HCT116 (cell line): ENCODE data around the gene ARHGEF3. TPM values are rescaled to one million over a fixed set of nuclear protein-coding genes. Genes with fewer than 3 reads are reported as not detected.

Source experiments
- ATAC-seq: fragments of 200-7000 bp; cut with Tn5 transposase; 2 replicates; pipeline ENCODE4 v1.9.1; 2020; ENCODE audit warnings: mild to moderate bottlenecking, moderate library complexity
- BruUV-seq: library from RNA; stranded (reverse); fragments of 400-500 nt; replicated peaks from 2 replicates; lab custom pipeline; 2021; lab: Mats Ljungman, UMichigan
- CTCF ChIA-PET: fragments of 300-600 bp; sonication (Branson Sonifier 250); formaldehyde crosslinking; loops from one replicate; lab custom pipeline; 2021; ENCODE audit warnings: antibody characterized with exemption; lab: Charles Lee
- POLR2A ChIA-PET: fragments of 300-600, 350-600 bp; sonication (Branson Sonifier 250); formaldehyde crosslinking; loops from one replicate; lab custom pipeline; 2021; ENCODE audit warnings: antibody characterized with exemption; lab: Charles Lee
- RAD21 ChIA-PET, 2 experiments: fragments of 300-600 bp; sonication (Branson Sonifier 250); formaldehyde crosslinking; loops; one replicate each; lab custom pipeline; 2023; ENCODE audit warnings: low total read pairs in 2 of 2; ENCODE audit not compliant: uncharacterized antibody in 2 of 2, unreplicated experiment in 2 of 2, low non-redundant PET in 1 of 2; lab: Charles Lee
- DNase-seq: peaks from one replicate; pipeline ENCODE4 v3.0.0-alpha.2; 2010; ENCODE audit warnings: low read depth, low spot score
- H2AFZ ChIP-seq: fragments of 200-600 bp; shearing (Covaris generic), sonication (generic); 2 replicates; pipeline ENCODE4 v1.6.1; 2017; ENCODE audit warnings: low read depth, mixed run types, mixed read lengths, antibody characterized with exemption, low read length; ENCODE audit not compliant: poor library complexity, severe bottlenecking
- H3K27ac ChIP-seq: 2 replicates; pipeline ENCODE4 v1.5.1; 2012; ENCODE audit warnings: low read depth, low read length
- H3K27me3 ChIP-seq: fragments of 200-600 bp; sonication (generic); 2 replicates; pipeline ENCODE4 v1.6.1; 2016; ENCODE audit warnings: mixed run types, low read length, mixed read lengths; ENCODE audit not compliant: insufficient read depth
- H3K36me3 ChIP-seq, 2 experiments: fragments of 200-500 bp in 1 of 2; fragments of 200-600 bp in 1 of 2; sonication (Bioruptor generic) in 1 of 2; sonication (generic) in 1 of 2; 2 replicates each; pipeline versions ENCODE4 v1.5.1 to v1.6.1; 2014 to 2016; ENCODE audit warnings: low read length in 2 of 2, inconsistent platforms in 1 of 2, mixed read lengths in 1 of 2, mixed run types in 1 of 2; ENCODE audit not compliant: insufficient read depth in 2 of 2, control insufficient read depth in 1 of 2
- H3K4me1 ChIP-seq, 2 experiments: fragments of 200-600 bp in 1 of 2; sonication (generic) in 1 of 2; 2 replicates each; pipeline versions ENCODE4 v1.5.1 to v1.6.1; 2012 to 2017; ENCODE audit warnings: low read length in 2 of 2, inconsistent platforms in 1 of 2, mild to moderate bottlenecking in 1 of 2, mixed read lengths in 1 of 2, mixed run types in 1 of 2, moderate library complexity in 1 of 2; ENCODE audit not compliant: insufficient read depth in 2 of 2, control insufficient read depth in 1 of 2
- H3K4me2 ChIP-seq: fragments of 200-600 bp; sonication (generic); 2 replicates; pipeline ENCODE4 v1.6.1; 2017; ENCODE audit warnings: mixed run types, low read length, mixed read lengths
- H3K4me3 ChIP-seq, 2 experiments: fragments of 200-600 bp in 1 of 2; sonication (generic) in 1 of 2; replicated peaks in 1 of 2; 2 replicates each; pipeline ENCODE4 v1.5.1; 2011 to 2016; ENCODE audit warnings: low read length in 2 of 2, control low read depth in 1 of 2, low read depth in 1 of 2, mild to moderate bottlenecking in 1 of 2, mixed read lengths in 1 of 2, mixed run types in 1 of 2
- H3K79me2 ChIP-seq: fragments of 200-600 bp; sonication (generic); 2 replicates; pipeline ENCODE4 v1.6.1; 2017; ENCODE audit warnings: mild to moderate bottlenecking, mixed run types, low read length, moderate library complexity, mixed read lengths; ENCODE audit not compliant: insufficient read depth
- H3K9ac ChIP-seq: fragments of 200-600 bp; sonication (generic); 2 replicates; pipeline ENCODE4 v1.6.1; 2016; ENCODE audit warnings: low read length, mixed read lengths
- H3K9me2 ChIP-seq: fragments of 200-600 bp; sonication (generic), shearing (Covaris generic); 2 replicates; pipeline ENCODE4 v1.6.1; 2017; ENCODE audit warnings: mixed run types, mild to moderate bottlenecking, moderate library complexity; ENCODE audit not compliant: insufficient read depth
- H3K9me3 ChIP-seq, 2 experiments: fragments of 200-500 bp in 1 of 2; fragments of 200-600 bp in 1 of 2; sonication (Bioruptor generic) in 1 of 2; sonication (generic) in 1 of 2; 2 replicates each; pipeline ENCODE4 v1.6.1; 2014 to 2017; ENCODE audit warnings: low read length in 2 of 2, mixed read lengths in 2 of 2, inconsistent platforms in 1 of 2, low read depth in 1 of 2, mild to moderate bottlenecking in 1 of 2, mixed run types in 1 of 2, moderate library complexity in 1 of 2; ENCODE audit not compliant: control insufficient read depth in 1 of 2, insufficient read depth in 1 of 2
- H4K20me1 ChIP-seq: fragments of 200-600 bp; sonication (generic), shearing (Covaris generic); 2 replicates; pipeline ENCODE4 v1.6.1; 2017; ENCODE audit warnings: mixed run types, mild to moderate bottlenecking, moderate library complexity; ENCODE audit not compliant: insufficient read depth
- EZH2 ChIP-seq: fragments of 200-600 bp; sonication (generic); IDR thresholded peaks from 2 replicates; pipeline ENCODE4 v1.6.1; 2017; ENCODE audit warnings: antibody characterized with exemption, mixed run types
- EZH2phosphoT487 ChIP-seq: fragments of 200-600 bp; IDR thresholded peaks from 2 replicates; pipeline ENCODE4 v1.6.1; 2018; ENCODE audit warnings: antibody characterized with exemption, borderline replicate concordance
- TCF7L2 ChIP-seq: IDR thresholded peaks from 2 replicates; pipeline ENCODE4 v1.7.0; 2011; ENCODE audit warnings: borderline replicate concordance, inconsistent platforms; ENCODE audit not compliant: insufficient read depth, insufficient read length; ENCODE audit errors: extremely low read depth
- YY1 ChIP-seq: IDR thresholded peaks from 2 replicates; pipeline ENCODE4 v1.6.1; 2011; ENCODE audit warnings: low read length, low read depth, moderate library complexity, mild to moderate bottlenecking; ENCODE audit not compliant: insufficient replicate concordance; ENCODE audit errors: extremely low read depth
- ZBTB33 ChIP-seq: IDR thresholded peaks from 2 replicates; pipeline ENCODE4 v1.6.1; 2011; ENCODE audit warnings: mild to moderate bottlenecking, low read length, moderate library complexity; ENCODE audit not compliant: insufficient replicate concordance; ENCODE audit errors: extremely low read depth
- ZFX ChIP-seq: fragments of 450-650 bp; IDR thresholded peaks from 2 replicates; pipeline ENCODE4 v1.6.1; 2017
- intact Hi-C: fragments of 100-400 bp; cut with micrococcal nuclease; formaldehyde crosslinking; loops from 2 replicates; pipeline ENCODE4 v1.10.0; 2022
- total RNA-seq: library from RNA; stranded (reverse); gene quantifications from one replicate; pipeline ENCODE4 v1.2.1, GENCODE V29; 2021; ENCODE audit not compliant: unreplicated experiment
- TF ChIP-seq, protein P1 (sequence below): IDR thresholded peaks from 2 replicates; pipeline ENCODE4 v1.6.1; 2012

ARHGEF3 gene
- total RNA-seq, 1 experiment from 2014 or later: 18.1 TPM

DNA sequence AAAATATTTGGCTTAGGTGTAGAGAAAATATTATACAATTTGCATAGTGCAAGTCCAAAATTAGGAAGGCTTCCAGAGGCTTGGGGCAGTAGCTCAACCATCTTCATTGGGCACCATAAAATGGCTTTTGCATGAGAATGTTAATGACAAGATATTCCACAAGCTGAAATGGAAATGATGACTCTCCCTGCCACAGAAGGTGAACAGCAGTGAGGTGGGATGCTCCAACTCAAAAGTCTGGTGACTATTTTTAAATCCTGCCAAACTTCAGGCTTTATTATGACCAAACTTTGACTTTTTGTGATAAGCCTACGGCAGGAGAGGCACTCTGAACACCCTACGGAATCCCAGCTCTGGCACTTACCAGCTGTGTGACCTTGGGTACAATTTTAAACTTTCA, 37.6 kb downstream of the ARHGEF3 start:
- RAD21 ChIA-PET: no interaction called here
- intact Hi-C loops: no loop called here
- Histone ChIP-seq H3K27ac (no peak overlapping the region), H4K20me1 (no peaks in the 10 kb centered on the region; the same call in 1 of the 2 replicates), H3K9ac (no peak overlapping the region), H3K79me2 (no peaks in the 10 kb centered on the region), H3K9me2 (no peaks in the 10 kb centered on the region), H3K27me3 (no peaks in the 10 kb centered on the region), H3K4me3 (no peak overlapping the region), H3K9me3 (no peaks in the 10 kb centered on the region), H3K4me2 (no peak overlapping the region), H3K4me1 (peaks cover under 1 to 3% of the 10 kb centered on the region in 2 experiments; a peak in 1 of 4 replicates), H2AFZ (no peak overlapping the region), H3K36me3 (no peaks in the 10 kb centered on the region)
- ATAC-seq (no peak), DNase-seq (no peak)
- TF ChIP-seq EZH2phosphoT487: no peak
- TF ChIP-seq EZH2: no peak
- TF ChIP-seq ZFX: no peak
- TF ChIP-seq, protein P1, sequence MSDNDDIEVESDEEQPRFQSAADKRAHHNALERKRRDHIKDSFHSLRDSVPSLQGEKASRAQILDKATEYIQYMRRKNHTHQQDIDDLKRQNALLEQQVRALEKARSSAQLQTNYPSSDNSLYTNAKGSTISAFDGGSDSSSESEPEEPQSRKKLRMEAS: no peak
- TF ChIP-seq ZBTB33: no peak
- TF ChIP-seq YY1: no peak
- TF ChIP-seq TCF7L2: no peak
- no TSS peak for BruUV-seq
- CTCF ChIA-PET: interaction anchor here (0.9 kb wide), 1 partner anchor 35 kb away, joined by 3 read pairs; no protein-coding TSS in a partner anchor
- POLR2A ChIA-PET: no interaction called here
